Measurements from ENCODE around the gene MUTYH.

MUTYH gene

GRCh38 chr1:45314266-45314665 lies 26.0 kb downstream of the MUTYH start:
- TF ChIP-seq EGR1 (IDR thresholded peaks at IDR 0.05), result no peak
- TF ChIP-seq YY1 (IDR thresholded peaks at IDR 0.05; ENCODE audit: low read depth), result no peak
- no peak for TF ChIP-seq TEAD4 (IDR thresholded peaks at IDR 0.05)
- TF ChIP-seq, protein P1, sequence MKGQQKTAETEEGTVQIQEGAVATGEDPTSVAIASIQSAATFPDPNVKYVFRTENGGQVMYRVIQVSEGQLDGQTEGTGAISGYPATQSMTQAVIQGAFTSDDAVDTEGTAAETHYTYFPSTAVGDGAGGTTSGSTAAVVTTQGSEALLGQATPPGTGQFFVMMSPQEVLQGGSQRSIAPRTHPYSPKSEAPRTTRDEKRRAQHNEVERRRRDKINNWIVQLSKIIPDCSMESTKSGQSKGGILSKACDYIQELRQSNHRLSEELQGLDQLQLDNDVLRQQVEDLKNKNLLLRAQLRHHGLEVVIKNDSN (IDR thresholded peaks at IDR 0.05), result no peak
- no peak for TF ChIP-seq EP300 (IDR thresholded peaks at IDR 0.05; ENCODE audit: borderline replicate concordance)
- no peak for TF ChIP-seq NFIC (IDR thresholded peaks at IDR 0.05)
- TF ChIP-seq, protein P2, sequence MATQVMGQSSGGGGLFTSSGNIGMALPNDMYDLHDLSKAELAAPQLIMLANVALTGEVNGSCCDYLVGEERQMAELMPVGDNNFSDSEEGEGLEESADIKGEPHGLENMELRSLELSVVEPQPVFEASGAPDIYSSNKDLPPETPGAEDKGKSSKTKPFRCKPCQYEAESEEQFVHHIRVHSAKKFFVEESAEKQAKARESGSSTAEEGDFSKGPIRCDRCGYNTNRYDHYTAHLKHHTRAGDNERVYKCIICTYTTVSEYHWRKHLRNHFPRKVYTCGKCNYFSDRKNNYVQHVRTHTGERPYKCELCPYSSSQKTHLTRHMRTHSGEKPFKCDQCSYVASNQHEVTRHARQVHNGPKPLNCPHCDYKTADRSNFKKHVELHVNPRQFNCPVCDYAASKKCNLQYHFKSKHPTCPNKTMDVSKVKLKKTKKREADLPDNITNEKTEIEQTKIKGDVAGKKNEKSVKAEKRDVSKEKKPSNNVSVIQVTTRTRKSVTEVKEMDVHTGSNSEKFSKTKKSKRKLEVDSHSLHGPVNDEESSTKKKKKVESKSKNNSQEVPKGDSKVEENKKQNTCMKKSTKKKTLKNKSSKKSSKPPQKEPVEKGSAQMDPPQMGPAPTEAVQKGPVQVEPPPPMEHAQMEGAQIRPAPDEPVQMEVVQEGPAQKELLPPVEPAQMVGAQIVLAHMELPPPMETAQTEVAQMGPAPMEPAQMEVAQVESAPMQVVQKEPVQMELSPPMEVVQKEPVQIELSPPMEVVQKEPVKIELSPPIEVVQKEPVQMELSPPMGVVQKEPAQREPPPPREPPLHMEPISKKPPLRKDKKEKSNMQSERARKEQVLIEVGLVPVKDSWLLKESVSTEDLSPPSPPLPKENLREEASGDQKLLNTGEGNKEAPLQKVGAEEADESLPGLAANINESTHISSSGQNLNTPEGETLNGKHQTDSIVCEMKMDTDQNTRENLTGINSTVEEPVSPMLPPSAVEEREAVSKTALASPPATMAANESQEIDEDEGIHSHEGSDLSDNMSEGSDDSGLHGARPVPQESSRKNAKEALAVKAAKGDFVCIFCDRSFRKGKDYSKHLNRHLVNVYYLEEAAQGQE (IDR thresholded peaks at IDR 0.05; ENCODE audit: low read depth), result no peak
- TF ChIP-seq MAX (IDR thresholded peaks at IDR 0.05), result no peak

DNA sequence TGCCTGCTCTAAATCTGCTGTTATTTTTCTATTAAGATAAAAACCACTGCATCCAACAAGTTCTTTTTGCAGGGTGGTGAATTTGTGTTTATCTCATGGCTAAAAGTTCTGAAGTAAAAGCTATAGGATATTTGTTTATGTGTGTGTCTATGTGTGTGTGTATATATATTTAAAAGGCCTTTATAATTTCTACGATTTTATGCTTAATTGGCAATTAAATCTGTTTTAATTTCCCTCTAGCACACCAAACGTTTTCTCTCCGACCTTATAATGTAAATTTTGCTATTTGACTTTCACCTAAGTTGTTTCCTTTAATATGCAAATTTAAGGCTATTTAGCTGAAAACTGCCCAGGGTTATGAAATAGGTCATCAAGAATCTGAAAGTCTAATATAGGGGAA lies 33.3 kb downstream of the MUTYH start:
- TF ChIP-seq TCF12 (IDR thresholded peaks at IDR 0.05; ENCODE audit: low read depth), result no peak
- no peak for TF ChIP-seq CEBPB (IDR thresholded peaks at IDR 0.05)
- no peak for TF ChIP-seq RAD21 (IDR thresholded peaks at IDR 0.05; ENCODE audit: low read depth)
- no peak for TF ChIP-seq ZBTB7A (IDR thresholded peaks at IDR 0.05; ENCODE audit: low read depth)
- TF ChIP-seq CREB1 (IDR thresholded peaks at IDR 0.05; ENCODE audit: low read depth), result no peak

- TF ChIP-seq, protein P1 (IDR thresholded peaks at IDR 0.05), result no peak
- TF ChIP-seq EGR1 (IDR thresholded peaks at IDR 0.05) (no peak), CEBPB (IDR thresholded peaks at IDR 0.05) (no peak), TEAD4 (IDR thresholded peaks at IDR 0.05) (no peak), RAD21 (IDR thresholded peaks at IDR 0.05; ENCODE audit: low read depth) (no peak), YY1 (IDR thresholded peaks at IDR 0.05; ENCODE audit: low read depth) (no peak), TCF12 (IDR thresholded peaks at IDR 0.05; ENCODE audit: low read depth) (no peak), CREB1 (IDR thresholded peaks at IDR 0.05; ENCODE audit: low read depth) (no peak)
- TF ChIP-seq, protein P2 (IDR thresholded peaks at IDR 0.05; ENCODE audit: low read depth), result no peak
Observed at GRCh38 chr1:45306319-45306718, 33.9 kb downstream of the MUTYH start.

GRCh38 chr1:45305231-45305630 lies 35.0 kb downstream of the MUTYH start:
- no peak for TF ChIP-seq ZBTB7A (IDR thresholded peaks at IDR 0.05; ENCODE audit: low read depth)
- TF ChIP-seq NFIC (IDR thresholded peaks at IDR 0.05), result no peak
- TF ChIP-seq FOXM1 (IDR thresholded peaks at IDR 0.05; ENCODE audit: borderline replicate concordance, low read depth), result no peak
- TF ChIP-seq CREB1 (IDR thresholded peaks at IDR 0.05; ENCODE audit: low read depth), result no peak
- no peak for TF ChIP-seq CEBPB (IDR thresholded peaks at IDR 0.05)
- no peak for TF ChIP-seq EGR1 (IDR thresholded peaks at IDR 0.05)
- TF ChIP-seq, protein P2 (IDR thresholded peaks at IDR 0.05; ENCODE audit: low read depth), result no peak
- no peak for TF ChIP-seq YY1 (IDR thresholded peaks at IDR 0.05; ENCODE audit: low read depth)
- TF ChIP-seq, protein P1 (IDR thresholded peaks at IDR 0.05), result no peak
- TF ChIP-seq TEAD4 (IDR thresholded peaks at IDR 0.05), result no peak
- TF ChIP-seq TAF1 (IDR thresholded peaks at IDR 0.05; ENCODE audit: low read depth), result no peak
